Activated CD8-positive, alpha-beta T cell treated with anti-CD3 and anti-CD28 coated beads for 36 hours (primary cell): ENCODE measurements around the gene CCDC102A. TPM values are rescaled to one million over a fixed set of nuclear protein-coding genes. Genes with fewer than 3 reads are reported as not detected.

Experiments used
- ATAC-seq: fragments of 200-7000 bp; cut with Tn5 transposase; one replicate; pipeline ENCODE4 v1.10.0; 2021; ENCODE audit warnings: mild to moderate bottlenecking, moderate library complexity
- CTCF ChIA-PET: fragments of 350-600 bp; sonication (Branson Sonifier 250); formaldehyde crosslinking; loops from one replicate; lab custom pipeline; 2021; ENCODE audit warnings: antibody characterized with exemption; lab: Charles Lee
- POLR2A ChIA-PET: fragments of 350-600 bp; sonication (Branson Sonifier 250); formaldehyde crosslinking; loops from one replicate; lab custom pipeline; 2021; ENCODE audit warnings: antibody characterized with exemption; lab: Charles Lee
- DNase-seq: peaks from one replicate; pipeline ENCODE4 v3.0.0-alpha.2; 2020
- H3K27ac Mint-ChIP-seq: one replicate; pipeline ENCODE4 v1.8.0; 2021; ENCODE audit warnings: mild to moderate bottlenecking, mixed read lengths
- H3K27me3 Mint-ChIP-seq: one replicate; pipeline ENCODE4 v1.8.0; 2021; ENCODE audit warnings: mixed read lengths
- H3K36me3 Mint-ChIP-seq: one replicate; pipeline ENCODE4 v1.8.0; 2021; ENCODE audit warnings: low read depth, mixed read lengths
- H3K4me1 Mint-ChIP-seq: one replicate; pipeline ENCODE4 v1.8.0; 2021; ENCODE audit warnings: low read depth, mixed read lengths
- H3K4me3 Mint-ChIP-seq: one replicate; pipeline ENCODE4 v1.8.0; 2021; ENCODE audit warnings: mild to moderate bottlenecking, moderate library complexity, mixed read lengths
- H3K9me3 Mint-ChIP-seq: one replicate; pipeline ENCODE4 v1.8.0; 2021; ENCODE audit warnings: mixed read lengths
- intact Hi-C: fragments of 100-400 bp; cut with micrococcal nuclease; formaldehyde crosslinking; loops from one replicate; pipeline ENCODE4 v1.10.0; 2022
- total RNA-seq, 2 experiments: library from RNA; stranded (reverse); gene quantifications; one replicate each; pipeline ENCODE4 v1.2.3, GENCODE V29; 2021
- TF ChIP-seq, protein P1 (sequence below): fragments of 200-600 bp; IDR thresholded peaks from one replicate; pipeline ENCODE4 v1.8.0; 2022; ENCODE audit warnings: antibody characterized with exemption, mild to moderate bottlenecking

The CCDC102A gene
- total RNA-seq, 2 experiments from 2014 or later, result 7.1 to 7.9 TPM

DNA sequence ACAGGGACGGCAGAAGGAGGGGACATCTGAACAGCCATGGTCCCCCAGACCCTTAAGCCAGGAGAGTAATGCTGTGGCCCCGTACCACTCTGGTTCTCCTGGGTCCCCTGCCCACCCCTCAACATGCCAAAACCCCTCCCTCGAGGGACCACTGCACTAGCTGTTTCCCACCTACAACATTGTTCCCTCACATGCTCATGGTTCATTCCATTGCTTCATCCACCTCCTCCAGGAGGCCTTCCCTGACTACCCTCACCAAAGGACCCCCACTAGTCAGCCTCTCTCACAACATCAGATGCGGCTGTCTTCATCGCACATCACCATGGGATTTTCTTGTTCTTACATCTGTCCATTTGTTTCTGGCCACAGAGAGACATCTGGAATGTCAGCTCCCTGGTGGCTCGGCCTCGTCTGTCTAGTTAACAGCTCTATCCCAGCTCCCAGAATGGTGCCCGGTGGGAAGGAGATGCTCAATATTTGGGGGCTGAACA, 51.8 kb downstream of the CCDC102A start:
- CTCF ChIA-PET, result interaction anchor here (4.9 to 8.6 kb wide), 2 partner anchors 10 to 34 kb away, joined by 20 to 60 read pairs; no protein-coding TSS in a partner anchor
- DNase-seq (no peak), ATAC-seq (no peak)
- Mint-ChIP-seq H3K27ac (no peak overlapping the region), H3K9me3 (no peaks in the 10 kb centered on the region), H3K36me3 (no peaks in the 10 kb centered on the region), H3K4me3 (no peak overlapping the region), H3K27me3 (no peaks in the 10 kb centered on the region), H3K4me1 (peaks cover 22% of the 10 kb centered on the region)
- TF ChIP-seq, protein P1, sequence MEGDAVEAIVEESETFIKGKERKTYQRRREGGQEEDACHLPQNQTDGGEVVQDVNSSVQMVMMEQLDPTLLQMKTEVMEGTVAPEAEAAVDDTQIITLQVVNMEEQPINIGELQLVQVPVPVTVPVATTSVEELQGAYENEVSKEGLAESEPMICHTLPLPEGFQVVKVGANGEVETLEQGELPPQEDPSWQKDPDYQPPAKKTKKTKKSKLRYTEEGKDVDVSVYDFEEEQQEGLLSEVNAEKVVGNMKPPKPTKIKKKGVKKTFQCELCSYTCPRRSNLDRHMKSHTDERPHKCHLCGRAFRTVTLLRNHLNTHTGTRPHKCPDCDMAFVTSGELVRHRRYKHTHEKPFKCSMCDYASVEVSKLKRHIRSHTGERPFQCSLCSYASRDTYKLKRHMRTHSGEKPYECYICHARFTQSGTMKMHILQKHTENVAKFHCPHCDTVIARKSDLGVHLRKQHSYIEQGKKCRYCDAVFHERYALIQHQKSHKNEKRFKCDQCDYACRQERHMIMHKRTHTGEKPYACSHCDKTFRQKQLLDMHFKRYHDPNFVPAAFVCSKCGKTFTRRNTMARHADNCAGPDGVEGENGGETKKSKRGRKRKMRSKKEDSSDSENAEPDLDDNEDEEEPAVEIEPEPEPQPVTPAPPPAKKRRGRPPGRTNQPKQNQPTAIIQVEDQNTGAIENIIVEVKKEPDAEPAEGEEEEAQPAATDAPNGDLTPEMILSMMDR, result no peak
- intact Hi-C loops, result loop anchor here (5.0 kb wide), 1 partner anchor 53 kb away; the partner anchor contains the start of gene CCDC102A
- POLR2A ChIA-PET, result interaction anchor here (0.7 to 7.5 kb wide), 6 partner anchors 8 to 250 kb away, joined by 3 to 47 read pairs (median 4); partner anchors contain the start of genes CCDC102A and POLR2C

DNA sequence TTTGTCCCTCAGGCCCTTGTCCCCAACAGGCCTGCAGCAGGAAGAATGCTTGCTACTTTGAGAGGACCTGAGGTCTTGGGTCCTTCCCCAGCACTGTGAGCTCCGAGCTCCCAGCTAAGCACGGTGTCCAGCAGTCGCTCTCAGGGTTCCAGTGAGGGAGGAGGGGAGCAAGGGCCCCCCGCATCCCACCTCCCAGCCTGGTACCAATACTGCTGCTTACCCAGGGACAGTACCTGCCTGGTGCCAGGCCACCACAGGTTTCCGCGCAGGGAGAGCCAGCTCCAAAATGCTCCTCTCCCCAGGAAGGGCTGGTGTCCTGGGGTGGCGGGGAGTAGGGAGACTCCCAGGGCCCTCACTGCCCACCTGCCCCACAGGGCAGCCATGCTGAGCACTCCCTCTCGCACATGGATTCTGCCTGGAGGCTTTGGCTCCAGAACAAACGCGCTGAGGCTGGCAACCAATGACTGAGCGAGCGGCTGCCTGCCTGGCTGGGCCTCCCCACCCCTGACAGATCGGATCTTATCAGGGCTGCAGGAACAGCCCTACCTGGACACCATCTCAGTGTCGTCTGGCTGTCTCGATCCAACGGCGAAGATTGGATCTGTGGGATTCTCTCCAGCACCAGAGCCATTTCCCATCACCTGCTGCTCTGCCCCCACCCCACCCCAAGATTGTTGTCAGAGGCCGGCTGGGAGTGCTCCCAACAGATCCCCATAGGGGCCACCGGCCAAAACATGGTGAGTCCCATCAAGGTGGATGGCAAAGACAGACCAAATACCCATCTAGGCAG, 52.5 kb downstream of the CCDC102A start:
- Mint-ChIP-seq H3K9me3 (no peaks in the 10 kb centered on the region), H3K4me1 (peaks cover 22% of the 10 kb centered on the region), H3K27ac (no peak overlapping the region), H3K27me3 (no peaks in the 10 kb centered on the region), H3K4me3 (no peak overlapping the region), H3K36me3 (no peaks in the 10 kb centered on the region)
- TF ChIP-seq, protein P1, result no peak
- intact Hi-C loops, result no loop called here
- POLR2A ChIA-PET, result interaction anchor here (1.0 to 7.5 kb wide), 3 partner anchors 11 to 20 kb away, joined by 5 to 47 read pairs (median 22); partner anchors contain the start of gene POLR2C
- CTCF ChIA-PET, result interaction anchor here (2.9 to 8.6 kb wide), 3 partner anchors 10 to 35 kb away, joined by 10 to 60 read pairs (median 20); partner anchors contain the start of gene POLR2C
- ATAC-seq (no peak), DNase-seq (no peak)

DNA sequence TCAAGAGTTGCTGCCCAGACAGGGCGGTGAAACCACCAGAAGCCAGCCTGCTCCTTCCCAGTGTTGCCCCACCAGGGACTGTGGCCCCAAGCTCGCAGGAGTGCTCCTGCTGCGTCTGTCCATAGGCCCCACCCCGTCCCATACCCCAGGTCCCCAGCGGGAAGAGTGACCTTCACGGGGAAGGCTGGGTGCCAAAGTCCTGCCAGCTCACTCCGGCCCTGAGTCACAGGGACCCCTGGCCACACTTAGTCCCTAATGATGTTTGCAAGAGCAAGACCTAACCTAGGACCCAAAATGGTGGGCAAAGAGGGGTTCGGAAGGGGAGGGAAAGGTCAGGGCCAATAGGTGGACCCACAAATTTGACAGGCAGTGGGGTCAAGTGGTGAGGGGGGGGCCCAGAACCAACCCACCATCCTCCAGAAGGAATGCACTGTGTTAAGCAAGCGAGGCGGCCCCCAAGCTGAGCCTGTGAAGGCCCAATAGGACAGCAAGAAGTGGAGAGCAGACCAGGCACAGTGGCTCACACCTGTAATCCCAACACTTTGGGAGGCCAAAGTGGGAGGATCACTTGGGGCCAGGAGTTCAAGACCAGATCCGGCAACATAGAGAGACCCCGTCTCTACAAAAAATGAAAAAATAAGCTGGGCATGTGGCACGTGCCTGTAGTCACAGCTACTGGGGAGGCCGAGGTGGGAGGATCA, 53.4 kb downstream of the CCDC102A start:
- CTCF ChIA-PET, result interaction anchor here (2.9 to 8.6 kb wide), 3 partner anchors 9 to 36 kb away, joined by 10 to 60 read pairs (median 20); partner anchors contain the start of gene POLR2C
- TF ChIP-seq, protein P1, result no peak
- DNase-seq (no peak), ATAC-seq (no peak)
- POLR2A ChIA-PET, result interaction anchor here (1.4 to 7.5 kb wide), 3 partner anchors 10 to 36 kb away, joined by 6 to 47 read pairs (median 22); partner anchors contain the start of genes CIAPIN1, COQ9 and POLR2C
- Mint-ChIP-seq H3K27me3 (no peaks in the 10 kb centered on the region), H3K36me3 (no peaks in the 10 kb centered on the region), H3K4me3 (no peak overlapping the region), H3K27ac (no peak overlapping the region), H3K9me3 (no peaks in the 10 kb centered on the region), H3K4me1 (peaks cover 22% of the 10 kb centered on the region)
- intact Hi-C loops, result no loop called here

DNA sequence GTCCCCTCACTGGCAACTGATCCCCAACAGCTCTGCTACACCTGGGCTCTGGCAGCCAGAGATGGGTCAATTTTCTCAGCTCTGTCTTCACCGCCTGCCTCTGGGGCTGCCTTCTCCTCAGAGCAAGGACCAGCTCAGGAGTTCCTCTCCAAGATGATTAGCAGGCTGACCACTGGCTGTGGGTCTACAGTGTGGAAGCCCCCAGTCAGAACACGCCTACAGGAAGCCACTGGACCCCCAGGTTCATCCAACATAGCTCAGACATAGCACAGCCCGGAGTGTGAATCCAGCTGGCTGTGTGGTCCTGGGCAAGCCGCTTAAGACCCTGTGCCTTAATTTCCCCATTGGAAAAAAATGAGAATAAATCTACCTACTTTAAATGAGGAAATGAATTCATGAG, 55.0 kb downstream of the CCDC102A start:
- Mint-ChIP-seq H3K36me3 (no peaks in the 10 kb centered on the region), H3K27ac (no peak overlapping the region), H3K9me3 (no peaks in the 10 kb centered on the region), H3K4me3 (no peak overlapping the region), H3K4me1 (peaks cover 15% of the 10 kb centered on the region), H3K27me3 (no peaks in the 10 kb centered on the region)
- no peak for DNase-seq
- intact Hi-C loops, result no loop called here
- no peak for ATAC-seq
- POLR2A ChIA-PET, result interaction anchor here (1.0 to 7.5 kb wide), 4 partner anchors 10 to 44 kb away, joined by 3 to 47 read pairs (median 4); partner anchors contain the start of genes CIAPIN1, COQ9 and POLR2C
- CTCF ChIA-PET, result interaction anchor here (1.0 to 2.9 kb wide), 4 partner anchors 19 to 62 kb away, joined by 3 to 10 read pairs (median 5); partner anchors contain the start of genes ADGRG5 and POLR2C
- TF ChIP-seq, protein P1, result no peak
